HG02973 (cell line): ENCODE data around the gene ASAP3.

Source experiments
- ATAC-seq: cut with Tn5 transposase; IDR thresholded peaks from one replicate; pipeline ENCODE4 v1.9.1; 2021; ENCODE audit warnings: moderate library complexity; ENCODE audit not compliant: unreplicated experiment

The ASAP3 gene

GRCh38 chr1:23483321-23484252 lies at the start of gene ASAP3:
TSS of gene ASAP3 (minus strand) at chr1:23484179. CDS start at chr1:23484133, 46 bp downstream.
- ATAC-seq = no peak

GRCh38 chr1:23533246-23534023 lies 49.5 kb upstream of the ASAP3 start:
- ATAC-seq = no peak

DNA sequence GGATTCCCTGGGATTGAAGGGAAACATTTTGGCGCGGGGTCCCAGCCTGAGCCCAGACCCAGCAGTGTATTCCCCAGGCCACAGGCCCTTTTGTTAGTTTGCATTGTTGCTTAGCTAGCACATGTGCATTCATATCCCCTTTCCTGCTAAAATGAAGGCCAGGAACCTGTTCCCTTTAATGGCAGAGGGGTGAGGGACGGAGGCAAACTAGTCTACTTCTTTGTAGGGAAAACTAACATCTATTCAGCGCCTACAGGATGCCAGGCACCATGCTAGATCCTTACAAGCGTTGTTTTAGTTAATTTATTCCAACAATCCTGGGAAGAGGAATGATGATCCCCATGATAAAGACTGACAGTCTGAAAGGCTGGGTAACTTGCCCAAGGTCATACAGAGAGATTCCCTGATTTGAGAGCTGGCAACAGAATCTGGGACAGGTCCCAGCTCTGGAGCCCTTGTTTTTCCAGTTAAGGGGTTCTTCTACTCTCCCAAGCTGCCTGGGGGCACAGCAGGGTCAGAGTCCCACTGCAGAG lies 47.6 kb upstream of the ASAP3 start:
- ATAC-seq = no peak

- peak; percentile 40 for ATAC-seq
These were observed 47.0 kb upstream of the ASAP3 start, which contains the start of gene E2F2 for GRCh38 chr1:23530747-23531561. TSS of gene E2F2 (minus strand) at chr1:23531233. CDS start at chr1:23530793, 440 bp downstream.

GRCh38 chr1:23530087-23530746 lies 46.2 kb upstream of the ASAP3 start:
- ATAC-seq = peak; percentile 2

DNA sequence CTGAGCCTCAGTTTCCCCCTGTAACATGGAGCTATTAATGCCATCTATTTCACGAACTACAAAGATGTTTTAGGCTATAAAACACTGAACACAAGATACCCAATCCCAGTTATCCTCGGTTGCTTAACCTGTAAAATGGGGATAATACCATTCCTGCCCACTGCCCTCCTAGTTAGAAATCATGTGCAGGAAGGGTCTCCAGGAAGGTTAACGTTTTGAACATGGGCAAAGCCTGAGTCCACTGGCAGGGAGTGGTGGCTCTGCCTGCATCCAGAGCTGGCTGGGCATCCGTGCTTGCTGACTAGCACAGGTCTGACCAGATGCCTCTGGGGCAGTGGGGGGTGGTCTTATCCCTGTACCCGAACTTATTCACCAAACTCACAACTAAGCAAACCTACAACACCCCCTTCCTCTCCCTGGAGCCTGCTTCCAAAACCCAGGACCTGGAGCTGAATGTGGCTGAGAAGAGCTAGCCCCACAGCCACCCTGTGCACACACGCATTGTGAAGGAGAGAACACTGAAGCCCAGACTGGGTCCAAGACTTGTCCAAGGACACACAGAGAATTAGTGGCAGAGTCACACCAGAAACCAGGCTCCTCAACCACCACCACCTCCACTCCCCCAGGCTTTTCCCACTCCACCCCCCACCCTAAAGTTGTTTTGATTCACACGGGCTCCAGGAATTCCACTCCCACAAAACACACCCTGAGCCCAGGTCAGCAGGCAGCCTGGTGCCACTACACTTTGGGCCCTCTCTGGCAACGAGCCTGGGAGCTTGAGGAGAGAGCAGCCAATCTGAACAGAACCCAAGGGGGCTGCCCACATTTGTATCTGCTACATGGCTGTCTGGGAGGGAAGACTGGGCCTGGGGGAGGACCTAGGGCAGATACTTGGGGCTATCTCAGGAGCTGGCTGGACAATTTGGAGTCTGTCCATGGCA lies 45.4 kb upstream of the ASAP3 start:
- ATAC-seq = no peak

DNA sequence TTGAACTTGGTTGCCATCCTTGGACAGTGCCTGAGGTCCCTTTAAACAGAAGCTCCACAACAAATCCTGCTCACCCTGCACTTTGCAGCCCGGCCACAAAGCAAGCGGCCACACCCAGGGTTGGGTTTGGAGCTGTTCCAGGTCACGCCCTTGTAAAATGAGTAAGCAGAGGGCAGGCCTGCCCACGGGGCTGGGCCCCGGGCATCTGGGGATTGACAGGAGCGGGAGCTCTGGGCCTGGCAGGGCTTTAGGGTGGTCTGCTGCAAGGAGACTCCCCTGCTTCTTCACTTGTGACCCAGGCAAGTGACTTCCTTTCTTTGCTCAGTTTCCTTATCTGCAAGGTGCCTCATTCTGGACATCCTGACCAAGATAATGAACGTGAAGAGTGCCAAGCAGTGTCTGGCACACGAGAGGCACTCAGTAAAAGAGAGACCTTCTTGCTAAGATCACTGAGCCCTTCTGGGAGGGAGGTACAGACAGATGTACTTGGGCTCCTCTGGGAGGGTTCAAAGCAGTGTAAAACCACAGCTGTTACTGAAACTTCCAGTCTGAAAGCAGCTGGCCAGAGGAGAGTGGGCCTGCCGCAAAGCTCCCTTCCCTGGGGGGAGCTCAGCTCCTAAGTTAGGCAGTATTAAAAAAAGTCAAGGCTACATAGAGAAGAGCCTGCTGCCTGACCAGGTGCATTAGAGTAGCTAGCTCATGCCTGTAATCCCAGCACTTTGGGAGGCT lies 44.4 kb upstream of the ASAP3 start:
- ATAC-seq = no peak

- ATAC-seq = no peak
These were observed 43.9 kb upstream of the ASAP3 start for GRCh38 chr1:23527900-23528249.

DNA sequence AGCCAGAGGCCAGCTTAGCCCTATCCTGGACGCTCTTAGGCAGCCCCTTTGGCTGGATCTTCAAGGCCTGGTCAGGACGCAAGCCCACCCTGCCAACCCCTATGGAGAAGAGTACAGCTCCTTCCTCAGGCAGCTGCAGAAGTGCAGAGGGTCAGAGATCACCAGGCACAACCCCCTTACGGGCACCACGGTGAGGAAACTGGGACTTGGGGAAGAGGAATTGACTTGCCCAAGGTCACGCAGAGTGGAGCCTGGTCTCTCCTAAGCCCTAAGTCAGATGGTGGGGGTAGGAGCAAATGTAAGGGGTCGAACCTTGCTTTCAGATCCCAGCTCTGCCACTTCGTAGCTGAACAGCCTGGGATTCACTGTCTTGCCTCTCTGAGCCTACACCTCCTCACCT lies 43.4 kb upstream of the ASAP3 start:
- no peak for ATAC-seq

GRCh38 chr1:23526329-23527041 lies 42.5 kb upstream of the ASAP3 start:
- ATAC-seq = no peak

- no peak for ATAC-seq
These were observed 41.7 kb upstream of the ASAP3 start for GRCh38 chr1:23525558-23526250.

GRCh38 chr1:23524716-23525401 lies 40.9 kb upstream of the ASAP3 start:
- ATAC-seq = no peak

- ATAC-seq = no peak
These were observed 40.2 kb upstream of the ASAP3 start for GRCh38 chr1:23524163-23524562.

- no peak for ATAC-seq
These were observed 38.4 kb upstream of the ASAP3 start for GRCh38 chr1:23522244-23522982.

- no peak for ATAC-seq
These were observed 37.6 kb upstream of the ASAP3 start for GRCh38 chr1:23521588-23521987.

GRCh38 chr1:23517581-23517980 lies 33.6 kb upstream of the ASAP3 start:
- ATAC-seq = no peak
